NT2/D1 (cell line): ENCODE data around the gene ITGB7.
"Not testable (repeated sequence)": the region's sequence is repeated elsewhere in the genome, so short reads cannot be mapped to it uniquely, and the experiment has no call there.

Experiments used
- DNase-seq: peaks from one replicate; pipeline ENCODE4 v3.0.0-alpha.2; 2011; ENCODE audit warnings: low read depth, low spot score
- H3K27me3 ChIP-seq: 2 replicates; pipeline ENCODE4 v1.6.0; 2011; ENCODE audit warnings: mild to moderate bottlenecking; ENCODE audit not compliant: insufficient read length, insufficient read depth
- H3K36me3 ChIP-seq: 2 replicates; pipeline ENCODE4 v1.6.1; 2011; ENCODE audit warnings: mild to moderate bottlenecking, low read length, mixed read lengths; ENCODE audit not compliant: insufficient read depth, insufficient read length
- H3K4me1 ChIP-seq: 2 replicates; pipeline ENCODE4 v1.5.1; 2011; ENCODE audit not compliant: insufficient read depth, insufficient read length
- H3K4me3 ChIP-seq: 2 replicates; pipeline ENCODE4 v1.5.1; 2011; ENCODE audit warnings: low read depth; ENCODE audit not compliant: insufficient read length
- H3K9ac ChIP-seq: 2 replicates; pipeline ENCODE4 v1.6.0; 2011; ENCODE audit warnings: low read depth; ENCODE audit not compliant: insufficient read length
- H3K9me3 ChIP-seq: 2 replicates; pipeline ENCODE4 v1.5.1; 2011; ENCODE audit warnings: mild to moderate bottlenecking, low read length; ENCODE audit not compliant: insufficient read depth
- SUZ12 ChIP-seq: IDR thresholded peaks from 2 replicates; pipeline ENCODE4 v1.6.1; 2011; ENCODE audit not compliant: insufficient read length, insufficient read depth; ENCODE audit errors: extremely low read depth
- YY1 ChIP-seq: IDR thresholded peaks from 2 replicates; pipeline ENCODE4 v1.6.1; 2011; ENCODE audit not compliant: insufficient read length, insufficient read depth
- ZNF274 ChIP-seq: IDR thresholded peaks from 2 replicates; pipeline ENCODE4 v1.6.1; 2011; ENCODE audit warnings: mild to moderate bottlenecking, low read depth, low read length

Gene ITGB7

GRCh38 chr12:53184828-53185227, 22.2 kb downstream of the ITGB7 start:
- no peak overlapping the region for H3K4me3 ChIP-seq
- peaks cover 61% of the 10 kb centered on the region for H3K36me3 ChIP-seq
- H3K9ac ChIP-seq: no peak overlapping the region
- H3K9me3 ChIP-seq: peaks cover 12% of the 10 kb centered on the region; the same call in 1 of the 2 replicates
- TF ChIP-seq YY1: no peak
- TF ChIP-seq SUZ12: no peak
- TF ChIP-seq ZNF274: no peak
- DNase-seq: no peak
- H3K27me3 ChIP-seq: peaks cover under 1% of the 10 kb centered on the region
- peaks cover 6% of the 10 kb centered on the region for H3K4me1 ChIP-seq

GRCh38 chr12:53182903-53183302, 24.1 kb downstream of the ITGB7 start:
- no peak for DNase-seq
- peaks cover 12% of the 10 kb centered on the region; the same call in 1 of the 2 replicates for H3K9me3 ChIP-seq
- H3K27me3 ChIP-seq: peaks cover 18% of the 10 kb centered on the region
- H3K4me1 ChIP-seq: no peaks in the 10 kb centered on the region
- H3K4me3 ChIP-seq: no peak overlapping the region
- peaks cover 53% of the 10 kb centered on the region for H3K36me3 ChIP-seq
- H3K9ac ChIP-seq: no peak overlapping the region
- TF ChIP-seq ZNF274 (no peak), YY1 (no peak)

GRCh38 chr12:53181935-53182334, 25.1 kb downstream of the ITGB7 start:
- TF ChIP-seq SUZ12 (no peak), ZNF274 (no peak), YY1 (no peak)
- H3K27me3 ChIP-seq: peaks cover 28% of the 10 kb centered on the region
- H3K9ac ChIP-seq: no peak overlapping the region
- peaks cover 10% of the 10 kb centered on the region; the same call in 1 of the 2 replicates for H3K9me3 ChIP-seq
- peaks cover 44% of the 10 kb centered on the region for H3K36me3 ChIP-seq
- no peak for DNase-seq
- no peak overlapping the region for H3K4me3 ChIP-seq
- no peaks in the 10 kb centered on the region for H3K4me1 ChIP-seq

- Histone ChIP-seq H3K4me1 (no peaks in the 10 kb centered on the region), H3K9ac (peak overlapping the region; percentile 95), H3K9me3 (peaks cover 7% of the 10 kb centered on the region; the same call in 1 of the 2 replicates), H3K4me3 (peak overlapping the region; percentile 87), H3K27me3 (peaks cover 33% of the 10 kb centered on the region), H3K36me3 (peaks cover 35% of the 10 kb centered on the region)
- TF ChIP-seq YY1 (no peak), ZNF274 (no peak), SUZ12 (no peak)
- peak; percentile 54 for DNase-seq
Measured at GRCh38 chr12:53180931-53181645, 26.0 kb downstream of the ITGB7 start.

GRCh38 chr12:53180220-53180930, 26.7 kb downstream of the ITGB7 start, which contains the start of the genes CSAD and ZNF740:
Gene CSAD, minus strand, starts transcription at chr12:53180925. Its CDS starts 7,455 bp downstream, at chr12:53173470.
Gene ZNF740, plus strand, starts transcription at chr12:53180722. Its CDS starts 1,262 bp downstream, at chr12:53181984.
- TF ChIP-seq ZNF274 (no peak), SUZ12 (no peak), YY1 (peak; percentile 91)
- Histone ChIP-seq H3K36me3 (peaks cover 28% of the 10 kb centered on the region), H3K4me3 (peak within 1 kb of the TSS; percentile 87), H3K9ac (peak within 1 kb of the TSS; percentile 95), H3K4me1 (no peaks in the 10 kb centered on the region), H3K9me3 (peaks cover 7% of the 10 kb centered on the region; the same call in 1 of the 2 replicates), H3K27me3 (peaks cover 39% of the 10 kb centered on the region)
- DNase-seq: peak; percentile 96

- Histone ChIP-seq H3K27me3 (peaks cover 40% of the 10 kb centered on the region), H3K4me3 (peak overlapping the region; percentile 87), H3K9me3 (peaks cover 7% of the 10 kb centered on the region; the same call in 1 of the 2 replicates), H3K9ac (peak overlapping the region; percentile 83), H3K36me3 (peaks cover 22% of the 10 kb centered on the region), H3K4me1 (peaks cover 1% of the 10 kb centered on the region)
- TF ChIP-seq ZNF274 (no peak), SUZ12 (no peak), YY1 (no peak)
- DNase-seq: no peak
Measured at GRCh38 chr12:53179687-53180219, 27.3 kb downstream of the ITGB7 start.

- not testable (repeated sequence) for H3K4me1 ChIP-seq, H3K4me3 ChIP-seq, H3K9me3 ChIP-seq, DNase-seq, H3K9ac ChIP-seq
- peaks cover 49% of the 10 kb centered on the region for H3K27me3 ChIP-seq
- peaks cover 17% of the 10 kb centered on the region for H3K36me3 ChIP-seq
Measured at GRCh38 chr12:53178803-53179202, 28.2 kb downstream of the ITGB7 start.

- H3K36me3 ChIP-seq, H3K4me1 ChIP-seq, H3K4me3 ChIP-seq, H3K9ac ChIP-seq, H3K9me3 ChIP-seq, DNase-seq: not testable (repeated sequence)
- H3K27me3 ChIP-seq: peaks cover 62% of the 10 kb centered on the region
Measured at GRCh38 chr12:53177447-53177846, 29.6 kb downstream of the ITGB7 start.
